GM12892 (cell line): Measurements from ENCODE around the gene TPPP.

Source experiments
- DNase-seq: peaks from one replicate; pipeline ENCODE4 v3.0.0; 2011; ENCODE audit not compliant: insufficient read length
- FAIRE-seq: peaks from 2 replicates; lab custom pipeline; 2011; peaks lifted over from hg19 to GRCh38; lab: Jason Lieb, UNC
- POLR2A ChIP-seq: IDR thresholded peaks from 2 replicates; pipeline ENCODE4 v1.6.1; 2011; ENCODE audit warnings: low read depth, low read length, control low read depth
- POLR2AphosphoS5 ChIP-seq: IDR thresholded peaks from 2 replicates; pipeline ENCODE4 v1.6.1; 2011; ENCODE audit warnings: low read depth, low read length, control low read depth
- TAF1 ChIP-seq: IDR thresholded peaks from 2 replicates; pipeline ENCODE4 v1.6.1; 2011; ENCODE audit warnings: low read depth, mild to moderate bottlenecking, control low read depth, low read length, borderline replicate concordance

TPPP gene

DNA sequence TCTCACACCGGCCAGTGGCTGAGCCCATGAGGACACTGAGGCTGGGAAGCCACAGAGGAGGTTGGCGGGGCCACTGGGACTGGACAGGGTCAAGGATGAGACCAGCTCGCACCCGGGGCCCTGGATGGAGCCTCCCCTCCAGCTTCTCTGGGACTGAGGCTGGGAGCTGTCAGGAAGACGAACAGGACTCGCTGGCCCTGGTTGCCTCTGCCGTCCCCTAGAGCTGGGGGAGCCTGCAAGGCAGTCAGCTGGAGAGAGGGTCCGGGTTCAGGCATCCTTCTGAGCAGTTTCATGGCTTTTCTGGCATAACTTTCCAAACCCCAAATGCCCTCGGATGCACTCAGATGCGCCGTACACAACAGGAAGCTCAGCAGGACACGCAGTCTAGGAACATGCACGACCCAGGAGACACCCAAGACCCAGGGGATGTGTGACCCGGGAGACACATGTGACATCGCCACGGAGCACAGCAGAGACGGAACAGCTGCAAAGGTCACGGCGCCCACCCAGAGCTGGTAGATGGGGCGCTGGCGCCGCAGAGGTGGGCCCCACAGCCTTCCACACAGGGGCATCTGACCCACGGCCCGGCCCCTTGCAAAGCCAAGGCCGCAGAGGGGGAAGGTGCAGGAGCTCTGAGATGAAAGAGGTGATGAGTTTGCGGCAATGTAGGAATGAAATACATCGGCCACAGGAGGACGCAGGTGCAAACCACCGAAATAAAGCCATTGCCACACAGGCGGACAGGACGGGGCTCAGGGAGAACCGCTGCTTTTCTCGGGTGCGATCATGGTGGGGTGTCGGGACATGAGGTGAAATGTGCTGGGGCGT, 17.1 kb downstream of the TPPP start:
- FAIRE-seq (no peak), DNase-seq (no peak)
- no peak for TF ChIP-seq POLR2A
- no peak for TF ChIP-seq TAF1
- TF ChIP-seq POLR2AphosphoS5: no peak

- DNase-seq (no peak), FAIRE-seq (no peak)
- TF ChIP-seq POLR2AphosphoS5 (no peak), POLR2A (no peak), TAF1 (no peak)
Measured at GRCh38 chr5:675111-675870, 17.9 kb downstream of the TPPP start.

DNA sequence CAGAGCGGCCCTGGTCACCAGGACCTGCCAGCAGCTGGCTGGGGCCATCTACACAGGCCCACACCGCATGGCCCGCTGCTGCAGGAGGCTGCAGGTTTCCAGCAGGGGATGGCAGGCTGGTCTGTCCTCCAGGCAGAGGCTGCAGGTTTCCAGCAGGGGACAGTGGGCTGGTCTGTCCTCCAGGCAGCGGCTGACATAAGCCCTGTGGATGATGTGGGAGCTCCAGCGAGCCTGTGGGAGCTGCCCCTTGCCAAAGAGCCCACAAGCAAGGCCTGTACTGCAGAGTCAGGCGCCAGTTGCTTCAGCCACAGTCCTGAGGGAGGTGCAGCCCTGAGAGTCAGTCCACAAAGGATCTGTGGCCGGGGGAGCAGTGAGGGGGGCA, 18.5 kb downstream of the TPPP start:
- DNase-seq: no peak
- FAIRE-seq: no peak
- TF ChIP-seq POLR2AphosphoS5 (no peak), TAF1 (no peak), POLR2A (no peak)

DNA sequence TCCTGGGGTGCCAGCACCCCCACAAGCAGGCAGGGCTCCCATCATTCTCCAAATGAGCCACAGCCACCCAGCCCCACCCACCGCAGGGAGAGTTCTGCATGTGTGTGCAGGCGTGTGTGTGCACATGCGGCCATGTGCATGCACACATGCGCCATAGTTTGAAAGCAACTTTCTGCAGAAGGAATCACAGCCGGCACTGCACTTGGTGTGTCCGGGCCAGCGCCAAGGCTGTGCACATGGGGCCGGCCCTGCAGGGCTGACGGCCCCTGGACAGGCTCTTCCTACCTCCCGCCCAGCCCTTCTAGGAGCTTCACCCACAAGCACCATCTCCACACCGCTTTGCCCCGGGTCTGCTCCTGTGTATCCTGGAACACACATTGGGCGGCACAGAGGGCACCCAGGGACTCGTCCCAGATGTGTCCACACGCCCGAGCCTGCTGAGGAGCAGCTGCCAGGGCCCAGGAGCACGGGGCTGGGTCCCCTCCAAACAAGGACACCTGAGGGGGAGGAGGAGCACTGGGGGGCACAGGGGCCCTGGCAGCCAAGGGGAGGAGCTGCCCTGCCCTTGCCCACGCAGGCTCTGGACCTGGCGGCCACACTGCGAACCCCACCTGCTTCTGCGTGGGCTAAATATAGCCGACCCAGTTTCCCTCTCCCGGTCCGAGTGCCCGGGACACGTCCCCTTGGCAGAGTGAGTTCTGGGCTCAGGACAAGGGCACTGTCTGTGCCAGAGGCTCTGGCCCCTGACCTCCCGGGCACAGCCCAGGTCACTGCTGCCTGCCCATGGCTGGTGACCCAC, 19.1 kb downstream of the TPPP start:
- no peak for DNase-seq
- FAIRE-seq: no peak
- TF ChIP-seq TAF1 (no peak), POLR2A (no peak), POLR2AphosphoS5 (no peak)

DNA sequence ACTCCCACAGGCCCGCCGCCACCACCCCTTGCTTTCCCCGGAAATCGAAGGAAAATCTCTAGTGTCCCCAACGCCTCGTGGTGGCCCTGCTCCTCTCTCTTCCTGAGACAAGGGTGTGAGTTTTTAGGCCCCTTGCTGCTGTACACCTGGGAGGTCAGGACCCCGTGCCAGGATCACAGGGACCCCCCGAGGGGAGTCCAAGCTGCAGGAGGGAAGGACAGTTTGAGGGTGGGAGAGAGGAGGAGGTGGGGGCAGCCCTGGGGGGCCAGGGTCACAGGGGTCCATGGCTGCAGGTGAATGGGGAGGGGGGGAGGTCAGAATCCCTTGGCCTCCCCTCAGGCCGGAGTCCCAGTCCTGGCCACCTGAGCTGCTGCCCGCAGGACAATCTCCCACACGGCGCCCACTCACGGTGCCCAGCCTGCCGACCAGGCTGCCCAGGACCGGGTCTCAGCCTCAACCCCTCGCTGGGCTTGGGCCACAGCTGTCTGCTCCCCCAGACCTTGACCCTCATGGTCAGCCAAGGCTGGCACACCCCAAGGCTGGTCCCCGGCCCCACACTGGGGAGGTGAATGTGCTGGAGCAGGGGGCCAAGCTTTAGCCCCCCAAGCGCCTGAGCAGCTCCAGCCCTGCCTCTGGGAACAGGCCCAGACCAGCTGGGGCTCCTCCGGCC, 19.9 kb downstream of the TPPP start:
- FAIRE-seq (no peak), DNase-seq (no peak)

DNA sequence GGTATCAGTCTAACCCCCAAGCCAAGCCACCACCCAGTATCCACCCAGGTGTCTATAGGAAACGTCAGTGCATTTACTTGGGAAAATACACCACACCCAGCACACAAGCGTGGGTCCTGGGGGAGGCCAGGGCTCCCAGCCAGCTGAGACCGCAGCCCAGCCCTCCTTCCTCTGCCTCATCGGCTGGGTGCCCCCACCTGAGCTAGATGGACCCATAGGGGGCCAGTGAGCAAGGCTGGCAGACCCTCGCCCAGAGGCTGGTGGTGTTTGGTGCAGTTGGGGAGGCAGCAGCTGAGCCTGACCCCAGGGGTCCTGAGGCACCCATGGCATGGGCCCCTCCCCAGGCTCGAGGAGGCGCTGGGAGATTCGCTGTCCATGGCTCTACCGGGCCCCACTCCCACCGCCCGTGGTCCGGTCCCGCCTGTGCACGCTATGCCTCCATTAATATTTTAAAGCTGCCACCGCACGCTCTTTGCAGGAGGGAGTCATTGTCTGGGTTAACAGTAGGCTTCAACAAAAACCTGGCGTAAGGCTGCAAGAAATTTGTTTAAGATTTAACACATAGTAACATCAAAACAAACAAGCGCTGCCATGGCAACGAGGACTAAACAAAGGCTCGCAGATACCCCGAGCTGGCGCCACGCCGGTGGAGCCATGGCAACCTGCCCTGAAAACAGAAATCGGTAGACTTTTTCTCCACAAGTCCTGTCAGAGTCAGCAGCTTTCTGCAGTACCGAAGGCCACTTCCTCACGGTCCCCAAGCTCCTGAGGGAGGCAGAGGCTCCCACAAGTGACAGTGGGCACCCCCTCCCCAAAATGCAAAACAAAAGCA, 20.6 kb downstream of the TPPP start:
- no peak for DNase-seq
- no peak for FAIRE-seq
- TF ChIP-seq POLR2A: no peak
- TF ChIP-seq TAF1: no peak
- TF ChIP-seq POLR2AphosphoS5: no peak

More for the DNA sequence above, 19.9 kb downstream of the TPPP start:
- no peak for TF ChIP-seq POLR2A
- no peak for TF ChIP-seq TAF1
- no peak for TF ChIP-seq POLR2AphosphoS5

DNA sequence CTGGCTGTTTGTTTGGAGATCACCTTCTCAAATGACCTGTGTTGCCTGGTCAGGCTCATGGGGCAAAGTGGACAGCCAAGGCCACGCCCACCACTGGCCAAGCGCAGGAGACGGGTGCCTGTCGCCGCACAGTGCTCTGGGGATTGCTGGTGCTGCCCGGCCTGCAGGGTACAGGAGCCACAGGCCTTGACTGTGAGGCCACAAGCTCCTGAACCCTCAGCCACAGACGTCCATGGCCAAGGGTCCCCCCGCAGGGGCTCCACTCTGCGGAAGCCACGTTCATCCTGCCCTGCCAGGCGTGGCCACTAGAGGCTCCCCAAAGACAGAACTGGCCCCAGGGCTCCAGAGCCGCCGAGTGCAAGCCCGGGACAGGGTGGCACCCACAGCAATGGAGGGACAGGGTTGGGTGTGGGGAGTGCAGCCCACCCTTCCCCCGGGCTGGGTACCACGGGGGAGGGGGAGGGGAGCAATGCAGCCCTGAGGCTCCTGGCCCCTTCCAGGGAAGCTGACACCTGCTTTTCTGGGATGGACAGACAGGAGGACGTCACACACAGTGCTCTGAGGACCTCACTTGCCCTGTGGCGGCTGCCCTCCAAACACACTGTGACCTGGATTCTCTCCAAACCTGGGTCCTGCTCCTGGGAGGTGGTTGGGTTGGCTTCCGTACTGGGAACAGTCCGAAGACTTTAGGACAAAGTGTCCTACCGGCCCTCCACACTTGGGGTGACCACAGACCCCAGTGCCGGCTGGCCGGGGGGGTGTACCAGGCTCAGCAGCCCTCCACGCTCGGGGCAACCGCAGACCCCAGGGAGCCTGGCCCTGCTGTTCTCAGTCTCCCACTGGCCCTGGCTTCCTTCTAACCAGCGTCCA, 21.5 kb downstream of the TPPP start:
- FAIRE-seq (no peak), DNase-seq (peak; percentile 72)
- TF ChIP-seq POLR2AphosphoS5 (no peak), TAF1 (no peak), POLR2A (no peak)

DNA sequence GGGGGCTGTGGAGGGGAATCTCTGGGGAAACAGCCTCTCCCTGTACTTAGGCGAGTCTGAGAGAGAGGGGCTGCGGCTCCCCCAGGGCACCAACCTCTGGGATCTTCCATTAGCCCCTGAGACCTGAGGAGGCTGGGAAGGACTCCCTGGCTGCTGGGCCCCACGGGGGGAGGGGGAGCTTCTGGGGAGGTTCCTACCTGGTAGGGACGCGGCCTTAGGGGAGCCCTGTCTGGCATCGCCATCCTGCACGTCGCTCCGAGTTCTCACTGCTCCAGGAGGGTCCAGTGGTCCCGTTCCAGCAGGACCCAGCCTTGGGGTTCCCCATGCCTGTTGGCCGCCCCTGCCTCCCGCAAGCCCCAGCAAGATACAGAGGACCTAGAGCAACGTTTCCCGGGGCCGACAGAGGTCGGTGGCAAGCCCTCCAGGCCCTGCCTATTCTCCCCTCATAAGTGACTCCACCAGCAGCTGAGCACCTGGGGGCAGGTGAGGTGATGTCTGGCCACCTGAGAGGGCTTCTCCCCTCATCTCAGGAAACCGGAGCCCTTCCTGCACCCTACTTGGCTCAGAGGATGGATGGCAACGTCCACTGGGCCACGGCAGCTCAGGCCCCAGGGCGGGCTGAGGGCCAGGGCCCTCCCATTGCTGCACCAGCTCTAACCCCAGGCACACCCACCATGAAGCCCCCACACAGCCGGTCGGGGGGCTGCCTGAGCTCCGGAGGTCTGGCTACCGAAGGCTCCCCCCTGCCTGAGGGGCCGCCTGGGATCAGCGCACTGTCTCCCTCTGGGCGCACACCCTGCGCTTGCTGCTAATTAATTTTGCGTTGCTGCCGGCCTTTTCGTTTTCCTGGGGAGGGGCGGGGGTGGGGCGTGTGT, 22.5 kb downstream of the TPPP start:
- DNase-seq (no peak), FAIRE-seq (no peak)
- TF ChIP-seq POLR2AphosphoS5 (no peak), POLR2A (no peak), TAF1 (no peak)
